Brain pericyte (primary cell): ENCODE data around the gene NUTM2D.
A peak's percentile ranks its signal among the peaks of the same experiment; 100 is the strongest.
"Not testable (repeated sequence)": the region's sequence is repeated elsewhere in the genome, so short reads cannot be mapped to it uniquely, and the experiment has no call there.

Experiments
- DNase-seq: peaks from one replicate; pipeline ENCODE4 v3.0.0-alpha.2; 2012; ENCODE audit warnings: low read depth, low spot score

The NUTM2D gene

GRCh38 chr10:87379115-87379514, 21.6 kb downstream of the NUTM2D start:
- DNase-seq = not testable (repeated sequence)

GRCh38 chr10:87383149-87383857, 25.8 kb downstream of the NUTM2D start:
- not testable (repeated sequence) for DNase-seq

- not testable (repeated sequence) for DNase-seq
These were observed 26.7 kb downstream of the NUTM2D start for GRCh38 chr10:87384283-87384682.

DNA sequence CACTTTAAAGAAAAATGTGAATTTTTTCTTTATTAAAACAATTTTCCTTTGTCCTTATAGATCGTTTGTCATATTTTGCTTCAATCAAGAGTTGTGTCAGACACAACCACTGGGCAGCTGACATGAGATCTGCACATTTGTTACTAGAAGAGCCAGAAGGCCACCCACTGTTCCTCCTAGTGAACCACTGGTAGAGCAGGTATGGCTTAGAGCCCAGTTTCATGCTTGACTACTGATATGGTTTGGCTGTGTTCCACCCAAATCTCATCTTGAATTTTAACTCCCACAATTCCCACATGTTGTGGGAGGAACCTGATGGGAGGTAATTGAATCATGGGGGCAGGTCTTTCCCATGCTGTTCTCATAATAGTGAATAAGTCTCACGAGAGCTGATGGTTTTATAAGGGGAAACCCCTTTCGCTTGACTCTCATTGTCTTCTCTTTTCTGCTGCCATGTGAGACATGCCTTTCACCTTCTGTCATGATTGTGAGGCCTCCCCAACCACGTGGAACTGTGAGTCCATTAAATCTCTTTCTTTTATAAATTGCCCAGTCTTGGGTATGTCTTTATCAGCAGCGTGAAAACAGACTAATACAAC, 28.3 kb downstream of the NUTM2D start:
- not testable (repeated sequence) for DNase-seq

GRCh38 chr10:87391360-87391759, 33.8 kb downstream of the NUTM2D start:
- not testable (repeated sequence) for DNase-seq

GRCh38 chr10:87396206-87396605, 38.7 kb downstream of the NUTM2D start:
- DNase-seq = not testable (repeated sequence)

DNA sequence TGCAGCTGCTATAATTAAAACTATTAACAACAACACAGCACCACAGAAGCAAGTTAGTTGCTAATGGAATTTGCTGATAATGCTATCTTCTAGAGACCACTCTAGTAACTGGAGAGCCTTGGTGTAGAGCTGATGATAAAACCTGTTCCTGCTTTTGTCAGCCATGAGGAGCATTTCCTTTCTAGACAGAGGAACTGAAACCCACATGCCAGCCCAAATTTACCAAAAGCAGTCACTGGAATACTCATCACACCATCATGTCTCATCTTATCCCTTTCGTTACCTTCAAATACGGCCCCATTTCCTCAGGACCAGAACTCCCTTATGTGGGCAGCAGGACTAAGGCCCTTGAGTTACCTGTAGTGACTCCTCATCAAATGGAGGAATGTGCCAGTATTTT, 40.9 kb downstream of the NUTM2D start:
- not testable (repeated sequence) for DNase-seq

DNA sequence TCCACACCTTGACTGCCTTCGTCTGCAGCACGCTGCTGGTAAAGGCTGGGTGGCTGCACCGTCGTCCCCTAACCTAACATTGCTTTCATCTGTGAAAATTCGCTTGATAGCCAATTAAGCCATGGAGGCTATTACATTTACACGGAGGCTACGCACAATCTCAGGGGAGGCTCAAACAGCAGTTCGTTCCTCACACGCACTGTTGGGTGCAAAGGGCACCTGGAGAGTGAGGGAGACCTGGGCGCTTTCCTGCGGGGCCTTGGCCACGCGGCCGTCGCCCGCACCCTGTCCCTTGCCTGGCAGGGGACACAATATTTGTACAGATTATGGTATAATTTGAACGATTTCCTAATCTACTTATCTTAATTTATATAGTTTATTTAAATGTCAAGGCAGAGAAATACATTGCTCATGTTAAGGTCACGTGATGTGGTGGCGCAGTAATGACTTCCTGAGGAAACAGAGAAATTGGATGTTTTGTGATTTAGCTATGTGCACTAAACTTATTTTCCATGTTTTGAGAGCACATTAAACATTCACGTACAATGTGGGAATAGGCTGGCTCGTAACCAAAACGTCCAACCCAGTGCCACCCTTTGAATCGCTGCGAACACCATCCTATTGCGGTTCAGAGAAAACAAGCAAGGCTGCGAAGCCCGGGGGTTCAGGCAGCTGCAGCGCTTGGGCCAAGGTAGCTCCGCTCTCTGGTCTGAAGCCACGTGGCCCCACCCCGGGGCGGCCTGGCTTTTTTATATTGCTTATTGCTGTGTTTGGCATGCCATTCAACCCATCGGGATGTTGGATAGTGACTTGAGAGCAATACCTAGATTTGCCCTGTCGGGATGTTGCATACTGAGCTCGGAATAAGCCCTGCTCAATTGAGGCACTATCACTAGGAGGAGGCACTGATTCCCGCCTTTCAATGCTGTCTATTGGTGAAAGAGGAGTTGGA, 50.2 kb downstream of the NUTM2D start:
- peak; percentile 1 for DNase-seq

DNA sequence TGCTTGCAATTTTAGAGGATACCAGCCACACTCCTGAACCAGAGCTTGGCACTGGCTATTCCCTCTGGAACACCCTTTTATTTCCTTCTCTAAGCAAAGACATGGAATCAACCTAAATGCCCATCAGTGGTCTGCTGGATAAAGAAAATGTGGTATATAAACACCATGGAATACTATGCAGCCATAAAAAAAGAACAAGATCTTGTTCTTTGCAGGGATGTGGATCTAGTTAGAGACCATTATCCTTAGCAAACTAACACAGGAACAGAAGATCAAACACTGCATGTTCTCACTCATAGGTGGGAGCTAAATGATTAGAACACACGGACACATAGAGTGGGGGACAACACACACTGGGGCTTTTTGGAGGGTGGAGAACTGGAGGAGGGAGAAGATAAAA, 56.4 kb downstream of the NUTM2D start:
- DNase-seq = not testable (repeated sequence)
